ENCODE measurements around the gene TLX2. TPM values are rescaled to one million over a fixed set of nuclear protein-coding genes. Genes with fewer than 3 reads are reported as not detected.

The TLX2 gene
- total and polyA plus RNA-seq, 2 of the 13 experiments (the other 11 are each of a cell fraction or from before 2014, with no cell fraction given) = 0.05 to 0.20 TPM

- TF ChIP-seq TBX3 (IDR thresholded peaks at IDR 0.05; ENCODE audit: borderline replicate concordance) (no peak; the same call in 1 of the 2 replicates), RCOR2 (CRISPR knock-in tag; IDR thresholded peaks at IDR 0.05) (peak; percentile 58), SIN3B (IDR thresholded peaks at IDR 0.05; ENCODE audit: low read length) (peak; percentile 85), ZNF558 (CRISPR knock-in tag; IDR thresholded peaks at IDR 0.05; ENCODE audit: borderline replicate concordance) (peak; percentile 80), ZNF225 (CRISPR knock-in tag; IDR thresholded peaks at IDR 0.05) (peak; percentile 96), MTF1 (CRISPR knock-in tag; IDR thresholded peaks at IDR 0.05) (peak; percentile 46; the same call in 1 of the 2 replicates), GZF1 (CRISPR knock-in tag; IDR thresholded peaks at IDR 0.05) (peak; percentile 88), ZNF782 (CRISPR knock-in tag; IDR thresholded peaks at IDR 0.05; ENCODE audit: borderline replicate concordance) (no peak; the same call in 1 of the 2 replicates), ZSCAN30 (CRISPR knock-in tag; IDR thresholded peaks at IDR 0.05) (0 out of 2 replicates have a peak, but pooled peaks have one; percentile 93), NFKB2 (CRISPR knock-in tag; IDR thresholded peaks at IDR 0.05; ENCODE audit: borderline replicate concordance) (peak; percentile 98), ZNF335 (CRISPR knock-in tag; IDR thresholded peaks at IDR 0.05) (peak; percentile 93; the same call in 1 of the 2 replicates), TAF1 (CRISPR knock-in tag; IDR thresholded peaks at IDR 0.05) (peak; percentile 83; the same call in 1 of the 2 replicates), GPBP1L1 (CRISPR knock-in tag; IDR thresholded peaks at IDR 0.05) (no peak)
- TF ChIP-seq, protein P1, sequence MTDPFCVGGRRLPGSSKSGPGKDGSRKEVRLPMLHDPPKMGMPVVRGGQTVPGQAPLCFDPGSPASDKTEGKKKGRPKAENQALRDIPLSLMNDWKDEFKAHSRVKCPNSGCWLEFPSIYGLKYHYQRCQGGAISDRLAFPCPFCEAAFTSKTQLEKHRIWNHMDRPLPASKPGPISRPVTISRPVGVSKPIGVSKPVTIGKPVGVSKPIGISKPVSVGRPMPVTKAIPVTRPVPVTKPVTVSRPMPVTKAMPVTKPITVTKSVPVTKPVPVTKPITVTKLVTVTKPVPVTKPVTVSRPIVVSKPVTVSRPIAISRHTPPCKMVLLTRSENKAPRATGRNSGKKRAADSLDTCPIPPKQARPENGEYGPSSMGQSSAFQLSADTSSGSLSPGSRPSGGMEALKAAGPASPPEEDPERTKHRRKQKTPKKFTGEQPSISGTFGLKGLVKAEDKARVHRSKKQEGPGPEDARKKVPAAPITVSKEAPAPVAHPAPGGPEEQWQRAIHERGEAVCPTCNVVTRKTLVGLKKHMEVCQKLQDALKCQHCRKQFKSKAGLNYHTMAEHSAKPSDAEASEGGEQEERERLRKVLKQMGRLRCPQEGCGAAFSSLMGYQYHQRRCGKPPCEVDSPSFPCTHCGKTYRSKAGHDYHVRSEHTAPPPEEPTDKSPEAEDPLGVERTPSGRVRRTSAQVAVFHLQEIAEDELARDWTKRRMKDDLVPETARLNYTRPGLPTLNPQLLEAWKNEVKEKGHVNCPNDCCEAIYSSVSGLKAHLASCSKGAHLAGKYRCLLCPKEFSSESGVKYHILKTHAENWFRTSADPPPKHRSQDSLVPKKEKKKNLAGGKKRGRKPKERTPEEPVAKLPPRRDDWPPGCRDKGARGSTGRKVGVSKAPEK (CRISPR knock-in tag; IDR thresholded peaks at IDR 0.05; ENCODE audit: borderline replicate concordance) = peak; percentile 94
- TF ChIP-seq, protein P2, sequence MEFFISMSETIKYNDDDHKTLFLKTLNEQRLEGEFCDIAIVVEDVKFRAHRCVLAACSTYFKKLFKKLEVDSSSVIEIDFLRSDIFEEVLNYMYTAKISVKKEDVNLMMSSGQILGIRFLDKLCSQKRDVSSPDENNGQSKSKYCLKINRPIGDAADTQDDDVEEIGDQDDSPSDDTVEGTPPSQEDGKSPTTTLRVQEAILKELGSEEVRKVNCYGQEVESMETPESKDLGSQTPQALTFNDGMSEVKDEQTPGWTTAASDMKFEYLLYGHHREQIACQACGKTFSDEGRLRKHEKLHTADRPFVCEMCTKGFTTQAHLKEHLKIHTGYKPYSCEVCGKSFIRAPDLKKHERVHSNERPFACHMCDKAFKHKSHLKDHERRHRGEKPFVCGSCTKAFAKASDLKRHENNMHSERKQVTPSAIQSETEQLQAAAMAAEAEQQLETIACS (CRISPR knock-in tag; IDR thresholded peaks at IDR 0.05) = peak; percentile 40; the same call in 1 of the 2 replicates
- TF ChIP-seq, protein P3, sequence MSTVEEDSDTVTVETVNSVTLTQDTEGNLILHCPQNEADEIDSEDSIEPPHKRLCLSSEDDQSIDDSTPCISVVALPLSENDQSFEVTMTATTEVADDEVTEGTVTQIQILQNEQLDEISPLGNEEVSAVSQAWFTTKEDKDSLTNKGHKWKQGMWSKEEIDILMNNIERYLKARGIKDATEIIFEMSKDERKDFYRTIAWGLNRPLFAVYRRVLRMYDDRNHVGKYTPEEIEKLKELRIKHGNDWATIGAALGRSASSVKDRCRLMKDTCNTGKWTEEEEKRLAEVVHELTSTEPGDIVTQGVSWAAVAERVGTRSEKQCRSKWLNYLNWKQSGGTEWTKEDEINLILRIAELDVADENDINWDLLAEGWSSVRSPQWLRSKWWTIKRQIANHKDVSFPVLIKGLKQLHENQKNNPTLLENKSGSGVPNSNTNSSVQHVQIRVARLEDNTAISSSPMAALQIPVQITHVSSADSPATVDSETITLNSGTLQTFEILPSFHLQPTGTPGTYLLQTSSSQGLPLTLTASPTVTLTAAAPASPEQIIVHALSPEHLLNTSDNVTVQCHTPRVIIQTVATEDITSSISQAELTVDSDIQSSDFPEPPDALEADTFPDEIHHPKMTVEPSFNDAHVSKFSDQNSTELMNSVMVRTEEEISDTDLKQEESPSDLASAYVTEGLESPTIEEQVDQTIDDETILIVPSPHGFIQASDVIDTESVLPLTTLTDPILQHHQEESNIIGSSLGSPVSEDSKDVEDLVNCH (CRISPR knock-in tag; IDR thresholded peaks at IDR 0.05) = no peak
- TF ChIP-seq, protein P4, sequence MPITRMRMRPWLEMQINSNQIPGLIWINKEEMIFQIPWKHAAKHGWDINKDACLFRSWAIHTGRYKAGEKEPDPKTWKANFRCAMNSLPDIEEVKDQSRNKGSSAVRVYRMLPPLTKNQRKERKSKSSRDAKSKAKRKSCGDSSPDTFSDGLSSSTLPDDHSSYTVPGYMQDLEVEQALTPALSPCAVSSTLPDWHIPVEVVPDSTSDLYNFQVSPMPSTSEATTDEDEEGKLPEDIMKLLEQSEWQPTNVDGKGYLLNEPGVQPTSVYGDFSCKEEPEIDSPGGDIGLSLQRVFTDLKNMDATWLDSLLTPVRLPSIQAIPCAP (CRISPR knock-in tag; IDR thresholded peaks at IDR 0.05; ENCODE audit: low read depth) = peak; percentile 80; the same call in 1 of the 2 replicates
- TF ChIP-seq, protein P5, sequence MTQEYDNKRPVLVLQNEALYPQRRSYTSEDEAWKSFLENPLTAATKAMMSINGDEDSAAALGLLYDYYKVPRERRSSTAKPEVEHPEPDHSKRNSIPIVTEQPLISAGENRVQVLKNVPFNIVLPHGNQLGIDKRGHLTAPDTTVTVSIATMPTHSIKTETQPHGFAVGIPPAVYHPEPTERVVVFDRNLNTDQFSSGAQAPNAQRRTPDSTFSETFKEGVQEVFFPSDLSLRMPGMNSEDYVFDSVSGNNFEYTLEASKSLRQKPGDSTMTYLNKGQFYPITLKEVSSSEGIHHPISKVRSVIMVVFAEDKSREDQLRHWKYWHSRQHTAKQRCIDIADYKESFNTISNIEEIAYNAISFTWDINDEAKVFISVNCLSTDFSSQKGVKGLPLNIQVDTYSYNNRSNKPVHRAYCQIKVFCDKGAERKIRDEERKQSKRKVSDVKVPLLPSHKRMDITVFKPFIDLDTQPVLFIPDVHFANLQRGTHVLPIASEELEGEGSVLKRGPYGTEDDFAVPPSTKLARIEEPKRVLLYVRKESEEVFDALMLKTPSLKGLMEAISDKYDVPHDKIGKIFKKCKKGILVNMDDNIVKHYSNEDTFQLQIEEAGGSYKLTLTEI (CRISPR knock-in tag; conservative IDR thresholded peaks at IDR 0.05) = no peak
Measured at GRCh38 chr2:74472086-74472944, 41.9 kb upstream of the TLX2 start, which contains the start of gene MRPL53 (continued).

Measured in HepG2 (cell line).